OCI-LY7 (cell line): Measurements from ENCODE around the gene KCND3.

Experiments
- CTCF ChIP-seq: fragments of 200-600 bp; sonication (generic); conservative IDR thresholded peaks from 2 replicates; pipeline ENCODE4 v1.5.1; 2014; ENCODE audit warnings: mild to moderate bottlenecking, antibody characterized with exemption, low read length, moderate library complexity, mixed read lengths
- EZH2phosphoT487 ChIP-seq: fragments of 200-600 bp; sonication (generic); IDR thresholded peaks from 2 replicates; pipeline ENCODE4 v1.6.1; 2018; ENCODE audit warnings: low read depth, borderline replicate concordance, mild to moderate bottlenecking, mixed run types, antibody characterized with exemption, low read length, moderate library complexity, mixed read lengths

DNA sequence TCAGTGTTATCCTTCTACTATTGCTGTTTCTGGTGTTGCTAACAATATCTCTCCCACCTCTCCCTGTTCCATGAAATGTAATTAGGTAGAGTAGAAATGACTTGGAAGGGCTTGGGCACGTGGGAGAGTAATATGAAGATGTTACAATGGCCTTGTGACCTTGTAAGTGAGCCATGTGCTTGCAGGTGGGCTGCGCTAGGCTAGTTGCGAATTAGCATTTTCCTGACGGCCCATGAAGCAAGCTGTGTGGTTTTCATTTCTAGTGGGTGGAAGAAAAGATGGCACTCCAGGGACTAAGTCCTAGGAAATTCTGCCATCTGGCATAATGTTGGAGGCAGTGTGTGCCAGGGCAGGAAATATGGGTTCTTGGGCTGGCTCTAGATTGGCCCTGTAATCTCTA is 241.5 kb downstream of the KCND3 start:
- TF ChIP-seq CTCF (no peak), EZH2phosphoT487 (no peak)
